HG02943 (cell line): Measurements from ENCODE around the gene SELENOS.
A peak's percentile ranks its signal among the peaks of the same experiment; 100 is the strongest.

Experiments used
- ATAC-seq: cut with Tn5 transposase; IDR thresholded peaks from one replicate; pipeline ENCODE4 v1.9.1; 2021; ENCODE audit warnings: mild to moderate bottlenecking, low read depth, moderate library complexity; ENCODE audit not compliant: unreplicated experiment

The SELENOS gene

GRCh38 chr15:101280007-101280406 is 2.7 kb upstream of the SELENOS start:
- ATAC-seq: no peak

DNA sequence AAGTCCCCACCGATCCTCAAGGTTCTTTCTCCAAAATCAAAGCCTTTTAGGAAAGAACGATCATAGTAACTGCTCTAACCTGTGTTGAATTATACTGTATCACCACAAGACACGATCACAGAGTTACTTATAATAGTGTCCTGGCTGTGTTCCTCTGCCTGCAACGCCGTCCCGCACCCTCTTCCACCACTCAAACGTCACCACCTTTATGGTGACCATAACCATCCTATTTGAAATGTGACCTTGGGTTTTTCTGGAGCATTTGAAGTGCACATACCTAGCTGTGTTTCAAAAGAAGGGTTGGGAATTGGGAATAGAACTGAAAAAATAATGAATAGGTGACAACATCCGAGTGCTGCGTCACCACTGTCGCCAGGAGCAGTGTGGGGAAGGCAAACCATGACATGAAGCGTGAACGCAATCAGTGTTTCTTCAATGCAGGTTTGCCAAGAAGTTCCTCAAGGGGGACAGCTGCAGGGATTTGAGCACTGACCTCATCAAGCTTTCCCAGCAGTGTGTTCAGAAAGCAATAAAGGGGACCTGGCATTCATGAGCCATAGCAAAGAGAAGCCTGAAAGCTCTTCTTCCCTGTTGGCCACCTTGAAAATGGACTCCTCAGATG is 769 bp upstream of the SELENOS start:
- no peak for ATAC-seq

DNA sequence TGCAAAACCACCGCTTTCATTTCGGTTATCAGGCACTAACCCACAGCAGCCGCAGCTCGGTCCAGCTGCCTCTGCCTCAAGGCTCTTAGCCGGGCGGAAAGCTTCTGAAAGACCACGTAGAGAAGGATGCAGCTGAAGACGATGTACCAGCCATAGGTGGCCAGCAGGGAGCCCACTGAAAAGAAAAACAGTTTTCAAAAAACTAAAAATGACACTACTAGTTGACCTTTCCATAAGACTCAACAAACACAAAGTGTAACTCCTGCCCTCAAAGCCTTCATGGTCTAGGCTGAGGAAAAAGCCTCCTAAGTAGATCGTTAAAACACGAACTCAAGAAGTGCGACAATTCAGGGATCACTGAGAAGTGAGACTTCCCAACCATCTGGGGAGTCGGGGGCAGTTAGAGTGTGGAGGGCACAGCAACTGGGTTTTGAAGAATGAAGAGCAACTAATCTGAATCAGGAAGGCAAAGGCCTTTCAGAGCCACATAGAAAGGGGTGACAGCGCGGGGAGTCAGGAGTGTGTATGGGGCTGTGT is 716 bp downstream of the SELENOS start:
- peak; percentile 48 for ATAC-seq

DNA sequence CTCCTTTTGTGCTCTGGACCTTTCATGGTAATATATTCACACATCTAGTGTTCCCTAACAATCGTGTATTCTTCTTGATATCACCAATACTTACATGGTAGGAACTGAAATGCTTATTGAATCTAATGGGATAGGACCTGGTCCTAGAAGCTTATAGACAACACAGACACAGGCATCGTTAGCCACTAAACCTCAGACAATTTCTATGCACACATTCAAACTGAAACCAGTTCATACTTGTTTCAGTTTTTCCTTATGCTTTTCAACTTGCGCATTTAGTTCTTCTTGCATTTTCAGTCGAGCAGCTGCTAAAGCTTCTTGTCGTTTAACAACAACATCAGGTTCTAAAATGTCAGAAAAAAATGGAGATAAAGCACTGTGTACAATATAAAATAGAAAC is 2.3 kb downstream of the SELENOS start:
- no peak for ATAC-seq

- ATAC-seq: no peak
Observed at GRCh38 chr15:101273534-101273933, 3.8 kb downstream of the SELENOS start.

GRCh38 chr15:101272584-101272983 is 4.7 kb downstream of the SELENOS start:
- ATAC-seq: no peak

- no peak for ATAC-seq
Observed at GRCh38 chr15:101269479-101270223, 7.6 kb downstream of the SELENOS start.

DNA sequence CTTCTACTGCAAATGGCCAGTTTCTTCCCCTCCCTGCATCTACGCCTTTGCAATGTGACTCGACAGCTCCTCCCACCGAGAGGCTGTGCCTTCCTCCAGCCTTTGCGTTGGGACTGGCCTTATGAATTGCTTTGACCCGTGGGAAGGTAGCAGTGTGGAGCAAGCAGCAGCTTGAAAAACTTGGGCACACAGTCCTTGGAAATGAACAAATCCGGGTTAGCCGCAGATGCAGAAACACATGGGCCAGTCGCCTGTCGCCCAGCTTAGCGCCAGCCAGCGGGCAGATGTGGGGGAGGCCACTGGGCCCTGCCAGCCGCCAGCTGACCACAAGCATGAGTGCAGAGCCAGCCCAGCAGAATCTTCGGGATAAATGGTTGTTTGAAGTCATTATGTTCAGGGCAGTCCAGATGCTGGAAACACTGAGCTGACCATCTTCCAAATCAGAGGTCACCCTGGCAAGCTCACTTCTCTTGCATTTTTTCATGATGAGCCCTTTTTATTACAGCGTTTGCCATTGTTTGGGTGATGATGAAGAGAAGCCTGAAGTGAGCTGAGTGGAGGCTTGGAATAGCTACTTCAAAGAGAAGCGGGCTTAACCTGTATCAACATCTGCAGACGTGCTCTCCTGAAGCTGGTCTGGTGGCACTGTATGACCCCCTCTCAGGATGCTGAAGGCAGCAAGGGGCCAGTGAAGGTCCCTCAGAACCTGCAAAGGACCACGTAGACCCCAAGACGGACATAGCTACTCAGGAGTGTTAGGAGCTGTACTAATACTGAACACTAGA is 9.8 kb downstream of the SELENOS start:
- ATAC-seq: no peak

DNA sequence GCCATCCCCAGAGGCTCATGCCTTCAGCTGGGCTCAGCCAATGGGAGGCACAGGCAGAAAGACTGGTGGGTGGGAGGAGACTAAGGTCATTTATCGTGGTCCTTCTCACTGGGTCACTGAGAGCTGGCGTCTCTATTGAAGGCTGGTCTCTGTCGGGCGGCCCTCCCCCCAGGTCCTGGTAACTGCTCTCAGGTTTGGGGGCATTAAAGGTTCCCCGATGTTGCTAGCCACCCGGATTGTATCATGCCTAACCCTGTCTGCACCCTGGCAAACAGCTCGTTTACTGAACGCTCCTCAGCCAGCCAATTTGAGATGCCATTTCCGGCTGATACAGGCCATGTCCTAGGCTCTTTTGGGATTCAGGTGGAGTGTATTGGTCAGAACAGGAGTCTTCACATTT is 10.5 kb downstream of the SELENOS start:
- no peak for ATAC-seq

DNA sequence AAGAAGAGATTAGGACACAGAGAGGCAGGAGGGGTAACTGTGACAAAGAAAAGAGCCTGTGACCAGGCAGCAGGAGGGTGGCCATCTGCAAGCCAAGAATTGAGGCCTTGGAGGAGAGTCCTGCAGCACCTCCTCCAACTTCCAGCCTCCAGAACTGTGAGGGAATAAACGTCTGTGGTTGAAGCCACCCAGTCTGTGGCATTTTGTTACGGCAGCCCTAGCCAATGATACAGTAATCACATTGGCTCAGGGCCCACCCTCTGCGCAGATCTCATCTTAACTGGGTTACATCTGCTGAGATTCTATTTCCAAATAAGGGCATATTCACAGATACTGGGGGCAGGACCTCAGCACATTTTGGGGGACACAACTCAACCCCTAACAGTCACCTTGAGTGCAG is 11.3 kb downstream of the SELENOS start:
- ATAC-seq: no peak

- ATAC-seq: peak; percentile 56
Observed at GRCh38 chr15:101264911-101265641, 12.2 kb downstream of the SELENOS start.

GRCh38 chr15:101264011-101264410 is 13.3 kb downstream of the SELENOS start:
- ATAC-seq: no peak

DNA sequence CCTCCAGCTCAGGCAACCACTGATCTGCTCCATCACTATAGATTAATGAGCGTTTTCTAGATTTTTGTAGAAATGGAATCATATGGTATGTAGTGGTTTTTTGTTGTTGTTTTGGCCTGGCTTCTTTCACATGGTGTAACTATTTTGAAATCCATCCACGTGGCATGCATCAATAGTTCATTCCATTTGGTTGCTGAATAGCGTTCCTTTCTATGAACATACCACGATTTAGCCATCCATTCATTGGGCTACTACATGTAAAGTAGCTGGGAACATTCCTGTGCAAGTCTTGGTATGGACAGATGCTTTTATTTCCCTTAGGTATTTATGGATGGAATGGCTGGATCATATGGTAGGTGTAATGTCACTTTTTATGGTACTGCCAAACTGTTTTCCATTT is 14.7 kb downstream of the SELENOS start:
- ATAC-seq: no peak

GRCh38 chr15:101258238-101259144 is 18.8 kb downstream of the SELENOS start:
- ATAC-seq: no peak

- no peak for ATAC-seq
Observed at GRCh38 chr15:101256757-101257156, 20.5 kb downstream of the SELENOS start.

GRCh38 chr15:101255615-101256241 is 21.6 kb downstream of the SELENOS start:
- no peak for ATAC-seq

DNA sequence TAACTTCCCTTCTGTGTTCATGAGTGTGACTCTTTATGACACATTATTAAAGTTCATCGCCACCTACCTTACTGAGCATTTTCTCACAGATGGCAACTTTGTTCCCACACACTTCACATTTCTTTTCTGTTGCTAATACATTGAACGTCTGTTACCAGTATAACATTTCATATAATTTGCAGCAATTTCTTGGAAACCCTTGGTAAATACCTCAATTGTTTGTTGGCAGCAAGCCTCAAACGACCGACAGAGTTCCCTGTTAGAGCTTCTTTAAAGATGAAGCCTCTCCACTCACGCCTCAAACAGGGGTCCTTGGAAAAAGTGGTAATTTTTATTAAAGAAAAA is 22.3 kb downstream of the SELENOS start:
- ATAC-seq: no peak

DNA sequence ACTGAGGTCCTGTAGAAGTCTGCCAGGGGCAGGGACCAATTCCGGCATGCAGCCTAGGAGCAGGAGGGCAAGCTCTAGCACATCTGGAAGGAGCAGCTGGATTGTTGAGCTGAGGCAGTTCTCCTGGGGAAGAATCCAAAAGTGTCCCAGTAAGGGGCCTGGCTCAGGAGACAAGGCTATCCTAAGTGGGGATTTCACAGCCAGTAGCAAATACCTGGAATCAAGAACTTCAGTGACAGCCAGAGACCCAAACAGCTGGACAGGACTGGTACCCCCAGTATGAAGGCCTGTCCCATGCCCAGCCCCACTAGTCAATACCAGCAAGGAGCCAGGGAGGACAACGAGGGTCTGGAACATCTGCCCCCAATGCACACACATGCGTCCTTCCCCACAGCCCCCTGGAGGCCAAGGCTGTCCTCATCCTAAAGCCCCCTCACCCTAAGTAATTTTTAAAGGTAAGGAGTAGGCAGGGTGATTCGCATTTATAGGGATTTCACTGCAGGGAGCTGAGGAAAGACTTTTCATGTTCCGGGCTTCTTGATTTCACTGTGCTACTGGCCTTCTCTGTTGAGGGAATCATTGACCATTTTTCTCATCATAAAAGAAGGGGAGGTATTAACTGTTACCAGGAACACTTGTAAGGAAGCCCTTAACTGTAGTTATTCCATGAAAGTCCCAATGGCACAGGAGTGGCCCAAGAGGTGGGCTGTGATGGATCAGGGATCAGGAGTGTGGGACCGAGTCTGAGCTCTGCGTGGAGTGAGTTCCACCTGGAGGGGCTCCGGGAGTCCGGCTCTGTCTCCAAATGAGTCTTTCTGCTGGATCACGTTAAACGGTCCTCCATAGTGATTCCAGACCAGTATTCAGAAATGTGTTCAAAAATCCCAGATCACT is 22.9 kb downstream of the SELENOS start:
- no peak for ATAC-seq
